ENCODE data around the gene PTK6. TPM values are rescaled to one million over a fixed set of nuclear protein-coding genes. Genes with fewer than 3 reads are reported as not detected.

Gene PTK6
- total RNA-seq, 2 experiments from 2014 or later = 0.13 to 2.0 TPM

- no peak for TF ChIP-seq CTCF (conservative IDR thresholded peaks at IDR 0.05; ENCODE audit: low read length)
- no peak for TF ChIP-seq EZH2phosphoT487 (IDR thresholded peaks at IDR 0.05; ENCODE audit: borderline replicate concordance, low read depth, low read length)
- intact Hi-C loops (cut with micrococcal nuclease; ENCODE audit: unreplicated experiment) = loop anchor here (2.0 kb wide), 1 partner anchor 23 kb away; the partner anchor contains the start of gene PPDPF
- H3K9me2 ChIP-seq (ENCODE audit: insufficient read depth, low read length) = no peaks in the 10 kb centered on the region
- H3K4me2 ChIP-seq (ENCODE audit: low read length) = no peak overlapping the region
- peaks cover 14% of the 10 kb centered on the region for H3K4me1 ChIP-seq (ENCODE audit: insufficient read depth, low read length, poor library complexity, severe bottlenecking)
- H3K9me3 ChIP-seq (ENCODE audit: low read length) = no peaks in the 10 kb centered on the region
- no peak overlapping the region for H2AFZ ChIP-seq (ENCODE audit: low read length)
- H3K79me2 ChIP-seq (ENCODE audit: insufficient read depth, low read depth, low read length) = no peaks in the 10 kb centered on the region
- no TSS peak for BruUV-seq (replicated peaks)
- no peak for DNase-seq (ENCODE audit: low spot score)
- CTCF ChIA-PET (ENCODE audit: unreplicated experiment) = no interaction called here
- no peak overlapping the region for H3K27ac ChIP-seq (ENCODE audit: low read depth, low read length, poor library complexity, severe bottlenecking)
- H3K36me3 ChIP-seq (ENCODE audit: insufficient read depth, low read length) = no peaks in the 10 kb centered on the region
- no peaks in the 10 kb centered on the region for H4K20me1 ChIP-seq (ENCODE audit: insufficient read depth, low read length)
- POLR2A ChIA-PET = no interaction called here
- H3K4me3 ChIP-seq (ENCODE audit: low read depth, low read length, poor library complexity, severe bottlenecking) = no peak overlapping the region
These were observed 38.9 kb downstream of the PTK6 start for GRCh38 chr20:63497946-63498935.

GRCh38 chr20:63497138-63497945, 39.8 kb downstream of the PTK6 start:
- Histone ChIP-seq H3K9me2 (ENCODE audit: insufficient read depth, low read length) (no peaks in the 10 kb centered on the region), H3K4me2 (ENCODE audit: low read length) (no peak overlapping the region), H3K4me1 (ENCODE audit: insufficient read depth, low read length, poor library complexity, severe bottlenecking) (peaks cover 10% of the 10 kb centered on the region), H2AFZ (ENCODE audit: low read length) (no peak overlapping the region), H3K27ac (ENCODE audit: low read depth, low read length, poor library complexity, severe bottlenecking) (no peak overlapping the region), H3K4me3 (ENCODE audit: low read depth, low read length, poor library complexity, severe bottlenecking) (no peak overlapping the region), H4K20me1 (ENCODE audit: insufficient read depth, low read length) (no peaks in the 10 kb centered on the region), H3K36me3 (ENCODE audit: insufficient read depth, low read length) (no peaks in the 10 kb centered on the region), H3K9me3 (ENCODE audit: low read length) (no peaks in the 10 kb centered on the region), H3K79me2 (ENCODE audit: insufficient read depth, low read depth, low read length) (no peaks in the 10 kb centered on the region)
- CTCF ChIA-PET (ENCODE audit: unreplicated experiment) = interaction anchor here (1.1 kb wide), 1 partner anchor 72 kb away, joined by 16 read pairs; no protein-coding TSS in a partner anchor
- POLR2A ChIA-PET = no interaction called here
- intact Hi-C loops (cut with micrococcal nuclease; ENCODE audit: unreplicated experiment) = loop anchor here (2.0 kb wide), 1 partner anchor 23 kb away; the partner anchor contains the start of gene PPDPF
- BruUV-seq (replicated peaks) = no TSS peak
- TF ChIP-seq CTCF (conservative IDR thresholded peaks at IDR 0.05; ENCODE audit: low read length) = no peak
- no peak for TF ChIP-seq EZH2phosphoT487 (IDR thresholded peaks at IDR 0.05; ENCODE audit: borderline replicate concordance, low read depth, low read length)
- no peak for DNase-seq (ENCODE audit: low spot score)
